GM15510 (cell line): ENCODE data around the gene NRXN2.

Experiments
- POLR2A ChIP-seq: IDR thresholded peaks from 3 replicates; pipeline ENCODE4 v1.6.1; 2011; ENCODE audit warnings: borderline replicate concordance; ENCODE audit not compliant: insufficient read length; ENCODE audit errors: extremely low read depth

The NRXN2 gene

DNA sequence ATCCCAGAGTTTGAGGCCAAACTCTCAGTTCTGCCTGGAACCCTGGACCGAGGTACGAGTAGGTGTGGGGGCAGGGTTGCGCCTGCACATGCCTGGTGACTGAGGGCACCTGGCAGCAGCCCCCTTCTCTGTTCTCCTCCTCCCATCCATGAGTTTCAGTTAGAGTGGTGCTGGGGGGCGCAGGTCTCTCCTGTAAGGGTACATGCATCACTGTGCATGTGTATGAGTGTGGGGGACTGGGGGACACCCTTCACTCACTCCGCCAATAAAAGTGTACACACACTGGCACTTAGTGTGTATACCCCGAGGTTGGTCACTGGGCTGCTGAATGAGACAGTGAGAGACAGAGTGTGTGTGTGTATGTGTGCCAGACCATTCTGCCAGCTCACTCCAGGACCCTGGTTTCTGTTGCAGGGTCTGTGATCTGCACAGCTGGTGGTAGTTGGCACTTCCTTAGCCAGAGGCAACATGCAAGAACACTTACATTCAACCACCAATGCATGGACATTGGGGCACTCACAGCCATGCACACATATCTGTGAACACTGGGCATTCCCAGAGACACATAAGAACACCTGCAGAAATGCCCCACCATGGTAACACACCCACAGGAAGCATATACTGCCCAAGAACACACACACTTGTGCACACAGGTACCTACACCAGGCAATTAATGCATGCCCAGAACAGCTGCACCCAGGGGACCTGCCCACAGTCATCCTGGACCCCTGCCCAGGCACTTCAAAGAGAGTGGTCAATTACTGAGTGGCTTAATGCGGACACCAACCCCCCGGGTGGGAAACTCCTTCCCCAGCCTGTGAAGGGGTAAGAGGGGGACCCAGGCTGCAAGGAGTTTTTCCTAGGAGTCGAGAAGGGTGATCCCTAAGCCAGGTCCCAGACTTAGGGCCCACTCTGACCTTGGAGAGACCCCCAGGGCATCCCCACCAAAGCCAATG is 1.2 kb upstream of the NRXN2 start:
- no peak for TF ChIP-seq POLR2A

DNA sequence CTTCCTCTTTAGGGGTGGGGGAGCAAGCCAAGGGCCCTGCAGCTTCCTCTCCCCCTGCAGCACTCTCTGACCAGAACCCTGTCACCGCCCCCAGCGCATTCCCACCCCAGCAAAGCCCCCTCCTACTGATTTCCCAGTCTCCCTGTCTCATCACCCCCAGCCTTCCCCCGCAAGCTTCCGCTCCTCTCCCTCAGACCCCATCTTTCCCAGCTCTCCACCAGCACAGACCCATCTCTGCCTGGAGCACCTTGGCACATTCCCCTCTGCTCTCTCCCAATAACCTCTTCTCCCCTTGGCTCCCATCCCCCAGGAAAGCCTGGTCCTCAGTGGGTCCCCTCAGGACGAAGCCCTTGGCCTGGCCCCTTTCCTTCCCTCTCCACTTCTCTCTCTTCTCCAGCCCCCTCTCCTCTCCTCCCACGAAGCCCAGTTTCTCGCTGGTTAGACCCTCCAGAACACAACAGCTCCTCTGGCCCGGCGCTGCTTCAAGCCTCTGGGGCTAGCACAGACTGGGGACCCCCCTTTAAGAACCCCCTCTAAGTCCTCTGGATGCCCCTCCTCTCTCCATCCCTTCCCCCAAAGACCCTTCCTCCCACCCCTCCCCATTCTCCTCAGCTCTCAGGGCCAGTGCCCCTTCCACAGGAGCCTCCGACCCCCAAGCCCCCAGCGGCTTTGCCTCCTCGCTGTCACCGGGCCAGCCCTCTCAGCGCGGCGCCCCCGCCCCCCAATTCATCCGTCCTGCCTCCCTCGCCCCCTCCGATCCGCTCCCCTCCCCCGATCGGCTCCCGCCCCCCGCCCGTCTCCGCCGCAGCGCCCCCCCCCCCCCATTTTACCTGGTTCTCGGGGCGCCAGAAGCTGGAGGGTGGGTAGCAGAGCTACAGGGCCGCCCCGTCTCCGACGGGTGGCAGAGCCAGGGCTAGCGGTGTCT is 594 bp downstream of the NRXN2 start:
- TF ChIP-seq POLR2A: no peak

- no peak for TF ChIP-seq POLR2A
Measured at GRCh38 chr11:64721359-64721699, 1.7 kb downstream of the NRXN2 start.

DNA sequence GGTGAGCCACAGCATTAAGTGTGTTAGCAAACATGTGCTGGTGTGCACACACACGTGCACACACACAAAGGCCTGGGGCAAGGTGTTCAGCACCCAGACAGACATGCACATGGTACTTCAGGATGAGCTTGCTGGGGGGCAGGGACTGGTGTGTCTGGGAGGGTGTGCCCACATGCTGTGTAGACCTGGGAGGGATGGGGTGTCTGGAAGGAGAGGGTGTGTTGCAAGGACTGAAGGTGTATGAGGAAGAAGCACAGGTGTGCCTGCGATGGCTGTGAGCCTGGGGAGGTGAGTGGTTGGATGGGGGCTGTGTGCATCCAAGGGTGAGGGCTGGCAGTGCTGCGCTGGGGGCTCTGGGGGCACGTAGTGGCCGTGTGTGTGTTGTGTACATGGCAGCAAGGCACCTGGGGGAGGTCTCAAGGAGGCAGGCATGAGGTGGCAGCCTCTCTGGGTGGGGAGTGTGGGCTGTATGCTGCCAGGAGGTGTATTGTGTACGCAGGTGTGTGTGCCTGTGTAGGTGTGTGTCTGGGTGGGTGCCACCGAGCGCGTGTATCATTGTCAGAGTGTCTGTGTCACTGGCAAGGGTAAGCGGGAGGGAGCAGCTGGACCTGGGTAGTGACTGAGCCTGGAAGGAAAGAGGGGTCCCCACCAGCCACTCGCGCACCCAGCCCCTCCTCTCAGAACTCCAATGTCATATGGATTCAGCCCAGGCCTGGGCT is 2.2 kb downstream of the NRXN2 start:
- no peak for TF ChIP-seq POLR2A

GRCh38 chr11:64720167-64720566 is 2.8 kb downstream of the NRXN2 start:
- TF ChIP-seq POLR2A: no peak

- TF ChIP-seq POLR2A: no peak
Measured at GRCh38 chr11:64719406-64719805, 3.6 kb downstream of the NRXN2 start.

DNA sequence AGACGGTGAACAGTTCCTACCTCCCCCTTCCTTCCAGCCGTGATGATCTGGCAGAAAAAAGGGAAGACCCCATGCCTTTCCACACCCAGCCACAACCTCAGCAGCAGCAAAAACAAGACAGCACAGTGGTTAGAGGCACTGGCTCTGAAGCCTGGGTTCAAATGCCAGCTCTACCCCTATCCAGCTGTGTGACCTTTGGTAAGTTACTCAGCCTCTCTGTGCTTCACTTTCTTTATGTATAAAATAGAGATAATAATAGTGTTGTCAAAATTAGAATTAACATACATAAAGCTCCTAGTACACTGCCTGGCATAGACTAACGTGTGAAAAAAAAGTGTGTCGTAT is 4.2 kb downstream of the NRXN2 start:
- TF ChIP-seq POLR2A: no peak

DNA sequence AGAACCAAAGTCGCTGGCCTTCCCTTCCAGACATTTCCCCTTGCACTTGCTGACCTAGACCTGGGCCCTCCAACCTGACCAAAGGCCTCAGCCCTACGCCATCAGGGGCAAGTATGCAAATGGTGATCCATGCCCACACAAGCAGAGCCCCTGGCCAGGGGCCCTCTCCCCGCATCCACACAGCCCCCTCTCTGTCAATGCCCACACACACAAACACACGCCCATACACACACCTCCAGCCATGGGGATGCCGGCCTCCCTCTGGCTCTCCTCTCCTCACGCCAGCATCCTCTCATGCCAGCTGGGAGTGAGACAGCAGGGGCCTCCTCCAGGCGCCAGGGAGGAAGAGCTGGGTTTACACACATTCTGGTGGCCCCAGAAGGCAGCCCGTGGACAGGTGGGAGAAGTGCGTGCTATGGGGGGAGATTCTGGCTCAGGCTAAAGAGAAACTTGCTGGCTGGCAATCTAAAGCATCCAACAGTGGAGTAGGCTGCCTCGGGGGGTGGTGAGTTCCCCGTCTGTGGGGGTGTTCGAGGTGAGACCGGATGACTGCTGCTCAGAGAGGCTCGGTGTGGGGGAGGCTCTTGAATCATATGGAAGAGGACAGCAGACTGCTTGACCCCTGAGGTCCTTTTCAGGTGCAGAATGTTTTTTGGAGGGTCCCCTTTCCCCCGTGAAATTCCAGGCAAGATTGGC is 4.8 kb downstream of the NRXN2 start:
- no peak for TF ChIP-seq POLR2A

DNA sequence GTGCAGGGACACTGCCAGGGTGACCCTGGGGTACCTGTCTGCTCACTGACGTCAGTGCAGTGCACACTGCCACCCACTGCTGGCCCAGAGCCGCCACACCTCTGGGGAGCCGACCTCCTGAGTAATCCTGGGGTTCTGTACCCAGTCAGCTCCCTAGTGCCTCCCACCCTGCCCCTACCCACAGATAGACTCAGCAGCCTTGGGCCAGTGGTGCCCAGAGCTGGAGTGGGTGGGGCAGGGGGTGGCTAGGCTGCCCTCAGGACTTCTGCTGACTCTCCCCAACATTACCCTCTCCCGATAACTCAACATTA is 5.8 kb downstream of the NRXN2 start:
- TF ChIP-seq POLR2A: no peak

DNA sequence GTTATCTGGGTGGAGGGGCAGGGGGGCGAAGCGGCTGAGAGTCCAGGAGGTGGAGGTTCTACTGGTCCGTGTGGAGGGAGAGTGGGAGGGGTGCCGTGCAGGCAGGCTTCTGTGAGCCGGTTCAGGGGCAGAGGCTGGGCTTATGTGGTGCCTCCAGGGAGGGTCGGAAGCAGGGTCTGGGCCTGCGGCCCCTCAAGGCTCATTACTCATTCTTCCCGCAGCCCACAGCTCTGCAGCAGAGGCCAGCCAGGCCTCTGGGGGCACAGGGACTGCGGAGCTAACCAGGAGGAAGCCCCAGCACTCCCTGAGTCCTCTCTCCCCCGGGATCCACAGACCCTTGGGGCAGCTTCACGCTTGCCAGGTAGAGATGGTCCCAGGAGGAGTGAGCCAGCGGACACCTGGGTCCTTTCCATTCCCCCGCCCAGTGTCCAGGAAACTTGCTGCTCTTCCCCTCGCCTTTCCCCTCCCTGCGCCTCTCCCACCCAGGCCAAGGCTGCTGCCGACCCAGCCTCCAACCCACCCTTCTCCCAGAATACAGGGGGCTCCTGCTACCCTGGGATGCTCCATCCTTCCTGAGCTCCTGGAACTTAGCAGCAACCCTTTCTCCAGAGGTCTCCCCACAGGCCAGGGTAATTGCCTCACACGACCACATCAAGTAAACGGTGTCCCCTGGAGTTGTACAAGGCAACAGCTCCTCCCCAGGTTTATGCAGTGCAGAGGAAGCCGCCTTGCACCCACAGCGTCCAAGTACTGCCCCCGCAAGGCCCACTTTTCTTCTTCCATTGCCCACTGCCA is 6.3 kb downstream of the NRXN2 start:
- no peak for TF ChIP-seq POLR2A

DNA sequence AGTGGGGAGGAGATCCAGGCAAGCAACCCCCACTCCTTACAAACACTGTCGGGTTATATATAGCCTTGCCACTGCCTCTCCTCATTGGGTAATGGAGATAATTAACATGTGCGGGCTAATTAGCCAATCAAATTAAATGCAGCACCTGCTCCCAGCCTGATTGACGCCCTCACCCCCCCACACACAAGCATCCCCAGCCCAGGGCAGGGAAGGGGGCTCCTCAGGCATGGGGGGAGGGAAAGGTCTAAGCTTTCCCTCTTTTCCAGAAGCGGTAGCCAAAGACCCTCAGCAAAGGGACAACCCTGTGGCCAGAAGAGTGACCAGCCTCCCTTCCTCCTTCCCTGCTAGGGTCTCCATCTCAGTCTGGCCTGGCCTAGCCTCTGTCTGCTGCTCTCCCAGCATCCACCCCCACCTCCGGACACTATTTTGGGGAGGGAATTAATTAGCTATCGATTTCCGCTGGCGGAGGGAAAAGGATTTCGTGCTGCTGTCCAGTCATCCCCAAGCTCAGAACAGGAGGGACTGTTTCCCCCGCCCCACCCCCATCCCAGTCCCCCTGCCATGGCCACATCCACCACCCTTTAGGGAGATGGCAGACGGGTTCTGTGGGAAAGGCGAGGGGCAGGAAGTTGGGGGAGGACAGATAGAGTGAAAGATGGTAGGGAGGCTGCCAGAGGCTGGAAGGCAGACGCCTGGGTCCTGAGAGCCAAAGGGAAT is 7.1 kb downstream of the NRXN2 start:
- no peak for TF ChIP-seq POLR2A

GRCh38 chr11:64715110-64715509 is 7.9 kb downstream of the NRXN2 start:
- TF ChIP-seq POLR2A: no peak

DNA sequence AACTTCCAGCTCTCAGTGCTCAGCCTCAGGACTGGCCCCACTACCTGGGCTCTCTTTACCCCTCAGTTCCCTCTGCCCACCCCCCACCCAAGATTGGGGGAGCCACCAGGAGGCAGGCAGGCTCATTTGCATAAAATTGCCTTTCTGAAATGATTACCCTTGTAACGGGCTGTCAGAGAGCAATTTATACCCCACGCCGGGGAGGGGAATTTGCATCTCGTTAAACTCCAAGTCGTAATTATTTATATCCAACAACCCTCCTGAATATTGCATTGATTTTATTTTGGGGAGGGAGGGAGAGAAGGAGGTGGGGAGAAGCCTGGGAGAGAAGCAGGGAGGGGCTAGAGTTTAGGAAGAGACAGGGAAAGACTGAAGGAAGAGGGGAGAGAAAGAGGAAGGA is 8.3 kb downstream of the NRXN2 start:
- TF ChIP-seq POLR2A: no peak

DNA sequence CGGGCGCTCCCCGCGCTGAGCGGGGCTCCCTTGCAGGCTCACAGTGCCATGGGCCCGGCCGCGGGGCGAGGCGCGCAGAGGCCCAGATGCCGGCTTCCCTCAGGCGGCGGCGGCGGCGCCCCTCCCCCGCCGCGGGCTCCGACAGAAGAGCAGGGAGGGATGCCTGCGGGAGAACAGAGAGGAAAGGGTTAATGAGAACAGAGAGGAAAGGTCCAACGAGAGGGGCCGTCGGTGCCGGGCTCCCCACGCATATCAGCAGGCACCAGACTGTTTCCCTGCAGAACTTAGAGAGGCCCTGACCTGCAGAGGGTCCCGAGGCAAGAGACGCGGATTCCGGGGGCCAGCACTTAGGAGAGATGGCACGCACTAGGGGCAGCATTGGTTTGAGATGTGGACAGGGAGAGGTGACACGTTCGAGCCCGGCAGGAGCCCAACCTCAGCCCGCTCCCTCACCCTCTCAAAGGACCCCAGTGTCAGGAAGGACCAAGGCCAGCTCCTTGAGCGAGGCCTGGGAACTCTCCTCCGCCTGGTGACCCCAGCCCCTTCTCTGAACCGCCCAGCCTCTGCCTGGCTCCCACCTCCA is 9.1 kb downstream of the NRXN2 start:
- no peak for TF ChIP-seq POLR2A
